Glomerular visceral epithelial cell (primary cell): ENCODE data around the gene USP37.

Experiments
- DNase-seq: peaks from one replicate; pipeline ENCODE4 v3.0.0-alpha.2; 2016; ENCODE audit errors: extremely low spot score

Gene USP37, protein sequence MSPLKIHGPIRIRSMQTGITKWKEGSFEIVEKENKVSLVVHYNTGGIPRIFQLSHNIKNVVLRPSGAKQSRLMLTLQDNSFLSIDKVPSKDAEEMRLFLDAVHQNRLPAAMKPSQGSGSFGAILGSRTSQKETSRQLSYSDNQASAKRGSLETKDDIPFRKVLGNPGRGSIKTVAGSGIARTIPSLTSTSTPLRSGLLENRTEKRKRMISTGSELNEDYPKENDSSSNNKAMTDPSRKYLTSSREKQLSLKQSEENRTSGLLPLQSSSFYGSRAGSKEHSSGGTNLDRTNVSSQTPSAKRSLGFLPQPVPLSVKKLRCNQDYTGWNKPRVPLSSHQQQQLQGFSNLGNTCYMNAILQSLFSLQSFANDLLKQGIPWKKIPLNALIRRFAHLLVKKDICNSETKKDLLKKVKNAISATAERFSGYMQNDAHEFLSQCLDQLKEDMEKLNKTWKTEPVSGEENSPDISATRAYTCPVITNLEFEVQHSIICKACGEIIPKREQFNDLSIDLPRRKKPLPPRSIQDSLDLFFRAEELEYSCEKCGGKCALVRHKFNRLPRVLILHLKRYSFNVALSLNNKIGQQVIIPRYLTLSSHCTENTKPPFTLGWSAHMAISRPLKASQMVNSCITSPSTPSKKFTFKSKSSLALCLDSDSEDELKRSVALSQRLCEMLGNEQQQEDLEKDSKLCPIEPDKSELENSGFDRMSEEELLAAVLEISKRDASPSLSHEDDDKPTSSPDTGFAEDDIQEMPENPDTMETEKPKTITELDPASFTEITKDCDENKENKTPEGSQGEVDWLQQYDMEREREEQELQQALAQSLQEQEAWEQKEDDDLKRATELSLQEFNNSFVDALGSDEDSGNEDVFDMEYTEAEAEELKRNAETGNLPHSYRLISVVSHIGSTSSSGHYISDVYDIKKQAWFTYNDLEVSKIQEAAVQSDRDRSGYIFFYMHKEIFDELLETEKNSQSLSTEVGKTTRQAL

GRCh38 chr2:218568190-218569037, at the start of gene USP37, which contains the start of gene CNOT9:
Gene USP37 (minus strand): TSS chr2:218568351. CDS start chr2:218558653, 9,698 bp downstream.
Gene CNOT9 (plus strand): TSS chr2:218568839. CDS start chr2:218568955, 116 bp downstream.
- peak; percentile 99 for DNase-seq

DNA sequence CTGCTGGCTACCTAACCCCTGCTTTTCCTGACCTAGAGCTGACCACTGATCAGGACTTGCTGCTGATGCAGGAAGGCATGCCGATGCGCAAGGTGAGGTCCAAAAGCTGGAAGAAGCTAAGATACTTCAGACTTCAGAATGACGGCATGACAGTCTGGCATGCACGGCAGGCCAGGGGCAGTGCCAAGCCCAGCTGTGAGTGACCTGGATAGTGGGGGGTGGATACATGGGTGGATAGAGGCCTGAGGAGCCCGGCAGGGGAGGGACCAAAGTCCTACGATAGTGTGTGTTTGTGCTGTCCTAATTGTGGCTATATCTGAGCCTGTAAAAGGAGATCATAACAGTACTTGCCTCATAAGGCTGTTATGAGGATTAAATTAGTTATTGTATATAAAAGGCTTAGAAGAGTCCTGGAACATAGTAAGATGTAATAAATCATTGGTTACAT, 47.7 kb upstream of the USP37 start:
- no peak for DNase-seq

DNA sequence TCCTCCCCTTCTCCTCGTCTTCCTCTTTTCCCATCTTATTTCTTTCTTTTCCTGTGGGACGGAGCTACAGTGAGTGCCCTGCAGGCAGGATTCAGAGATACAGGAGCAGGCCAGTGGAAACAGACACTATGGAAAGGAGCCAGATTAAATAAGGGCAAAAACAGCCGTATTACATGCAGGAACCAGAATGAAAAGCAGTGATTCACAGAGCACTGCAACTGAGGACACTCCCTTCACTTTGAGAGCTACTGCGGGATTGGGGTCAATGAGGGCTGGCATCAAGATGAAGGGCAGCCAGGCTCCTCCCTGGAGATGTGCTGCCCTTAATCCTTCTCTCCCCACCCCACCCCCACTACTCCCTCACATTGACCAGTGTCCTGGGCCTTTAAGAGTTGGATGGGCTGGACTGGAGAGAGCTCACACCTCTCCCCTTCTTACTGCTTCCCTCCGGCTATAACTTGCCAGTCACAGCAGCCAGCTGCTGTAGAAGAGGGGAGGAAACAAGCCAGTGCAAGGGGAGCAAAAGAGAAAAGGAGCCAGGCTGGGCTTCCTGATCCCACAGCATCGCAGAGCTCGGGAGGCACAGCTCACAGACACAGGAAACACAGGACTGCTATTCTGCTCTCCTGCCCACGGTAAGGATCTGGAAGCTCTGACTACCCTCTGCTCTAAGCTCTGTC, 39.4 kb upstream of the USP37 start, which contains the start of gene PLCD4:
TSS of gene PLCD4 (plus strand) at position 464 of the 680 bp plus-strand sequence. CDS start 7,841 bp downstream, outside the sequence.
- DNase-seq: peak; percentile 81

DNA sequence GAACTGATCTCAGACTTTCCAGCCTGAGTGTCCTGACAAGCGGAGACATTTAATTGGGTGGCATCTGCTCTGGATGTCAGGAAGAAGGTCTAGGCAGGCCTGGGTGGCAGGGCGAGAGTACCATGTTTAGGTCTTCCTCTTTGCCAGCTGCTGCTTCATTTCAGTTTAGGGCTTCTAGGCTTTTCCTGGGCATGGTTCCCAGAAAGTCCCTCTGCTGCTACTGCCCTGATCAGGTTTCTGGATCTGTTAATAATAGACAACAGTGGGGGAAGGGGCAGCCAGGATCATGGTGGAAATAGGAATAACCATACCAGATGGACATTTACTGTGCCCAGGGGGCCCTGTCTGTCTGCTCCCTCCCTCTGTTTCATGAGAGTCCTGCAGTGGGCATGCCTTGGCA, 37.3 kb upstream of the USP37 start:
- peak; percentile 45 for DNase-seq

GRCh38 chr2:218585541-218585940, 17.4 kb upstream of the USP37 start:
- DNase-seq: no peak

- DNase-seq: no peak
Measured at GRCh38 chr2:218583983-218584850, 16.1 kb upstream of the USP37 start.

GRCh38 chr2:218582076-218582475, 13.9 kb upstream of the USP37 start:
- peak; percentile 87 for DNase-seq

GRCh38 chr2:218578272-218578877, 10.2 kb upstream of the USP37 start:
- no peak for DNase-seq

DNA sequence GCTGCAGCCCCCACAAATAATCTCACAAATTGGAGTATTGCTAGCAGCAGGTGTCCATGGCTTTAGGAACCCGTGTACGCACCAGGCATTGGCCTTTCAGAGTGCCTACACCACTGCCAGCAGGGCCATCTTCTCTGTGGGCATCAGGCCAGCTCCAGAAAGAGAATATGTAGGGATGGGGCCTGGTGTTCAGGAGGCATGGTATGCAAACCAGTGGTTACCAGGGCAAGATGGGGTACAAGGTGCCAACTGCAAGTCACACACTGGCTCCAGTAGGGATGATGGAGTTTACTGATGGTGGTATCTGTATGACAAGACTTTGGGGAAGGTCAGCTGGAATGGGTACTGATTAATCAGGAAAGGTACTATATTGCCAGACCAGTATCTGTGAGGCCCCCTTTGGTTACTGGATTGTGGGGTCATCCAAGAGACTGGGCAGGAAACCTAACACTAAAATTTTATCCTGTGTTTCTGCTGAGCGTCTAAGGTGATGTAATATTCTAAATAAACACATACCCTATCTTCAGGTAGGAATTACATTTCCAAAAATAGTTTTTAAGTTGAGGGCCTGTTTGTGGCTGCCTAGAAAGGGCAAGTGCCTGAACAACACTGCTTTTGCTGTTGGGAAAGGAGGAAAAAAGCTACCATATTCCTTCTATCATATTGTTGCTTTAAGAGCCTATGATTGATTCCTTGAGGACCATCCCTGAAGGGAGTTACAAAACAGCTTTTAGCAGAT, 9.5 kb upstream of the USP37 start:
- no peak for DNase-seq

DNA sequence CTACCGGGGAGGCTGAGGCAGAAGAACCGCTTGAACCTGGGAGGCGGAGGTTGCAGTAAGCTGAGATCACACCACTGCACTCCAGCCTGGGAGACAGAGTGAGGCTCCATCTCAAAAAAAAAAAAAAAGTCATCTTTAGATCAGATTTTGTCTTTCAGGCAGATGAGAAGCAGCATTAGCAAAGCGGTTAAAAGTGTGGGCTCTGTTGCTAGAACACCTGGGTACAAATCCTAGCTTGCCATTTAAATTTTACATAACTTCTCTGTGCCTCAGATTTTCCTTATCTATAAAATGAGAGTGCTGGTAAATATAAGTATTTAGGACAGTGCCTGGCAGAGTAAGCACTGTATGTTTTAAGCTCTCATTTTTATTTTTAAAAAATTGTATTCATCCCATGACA, 8.7 kb upstream of the USP37 start:
- no peak for DNase-seq

DNA sequence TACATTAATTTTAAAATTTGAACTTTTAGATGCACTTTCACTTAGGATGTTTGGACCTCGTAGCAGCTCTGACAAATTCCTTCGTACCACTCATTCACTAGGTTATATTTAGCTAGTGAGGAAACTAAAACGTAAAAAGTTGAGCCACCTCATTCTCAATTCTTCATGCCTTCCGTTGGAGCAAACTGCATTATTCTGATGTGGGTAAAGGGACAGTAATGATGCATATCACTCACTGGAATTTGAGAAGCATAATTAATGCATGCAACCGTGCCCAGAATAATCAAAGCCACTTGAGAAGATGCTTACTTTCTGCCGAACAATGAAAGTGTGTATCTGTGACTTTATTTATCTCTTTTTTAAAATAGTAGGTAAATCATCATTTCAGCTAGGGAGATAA, 2.7 kb upstream of the USP37 start:
- no peak for DNase-seq

DNA sequence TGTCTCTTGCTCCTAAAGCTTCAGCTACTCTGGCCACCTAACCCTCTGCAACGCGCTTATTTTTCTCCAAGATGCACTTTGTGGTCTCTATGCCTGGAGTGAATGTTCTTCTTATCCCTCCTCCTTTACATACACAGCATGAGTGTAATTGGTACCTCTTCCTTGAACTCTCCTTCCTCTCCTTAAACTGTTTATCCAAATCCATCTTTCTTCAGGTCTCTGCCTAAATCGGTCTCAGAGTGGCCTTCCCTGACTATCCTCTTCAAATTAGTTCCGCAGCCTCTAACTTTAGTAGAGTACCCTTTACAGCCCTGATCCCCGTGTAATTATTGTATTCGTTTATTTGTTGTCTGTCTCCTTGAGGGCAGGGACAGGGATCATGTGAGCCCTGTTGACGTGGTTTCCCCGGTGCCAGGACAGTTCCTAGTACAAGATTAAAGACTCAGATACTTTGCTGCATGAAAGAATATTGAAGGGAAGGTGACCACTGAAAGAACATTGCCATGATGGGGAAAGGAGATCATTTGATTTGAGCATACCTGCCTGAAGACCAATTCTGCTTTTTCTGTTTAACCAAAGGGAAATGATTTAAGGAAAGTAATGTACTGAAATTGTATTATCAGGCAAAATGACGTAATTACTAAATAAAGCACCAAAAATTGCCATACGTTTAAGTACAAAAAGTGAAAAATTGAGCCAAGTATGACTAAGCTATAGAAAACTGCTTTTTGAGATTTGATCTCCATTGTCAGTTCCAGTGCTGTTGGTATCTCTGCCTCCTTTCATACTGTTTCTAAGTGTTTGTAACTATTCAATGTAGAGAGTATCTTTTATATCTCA, 1.7 kb upstream of the USP37 start:
- peak; percentile 35 for DNase-seq

DNA sequence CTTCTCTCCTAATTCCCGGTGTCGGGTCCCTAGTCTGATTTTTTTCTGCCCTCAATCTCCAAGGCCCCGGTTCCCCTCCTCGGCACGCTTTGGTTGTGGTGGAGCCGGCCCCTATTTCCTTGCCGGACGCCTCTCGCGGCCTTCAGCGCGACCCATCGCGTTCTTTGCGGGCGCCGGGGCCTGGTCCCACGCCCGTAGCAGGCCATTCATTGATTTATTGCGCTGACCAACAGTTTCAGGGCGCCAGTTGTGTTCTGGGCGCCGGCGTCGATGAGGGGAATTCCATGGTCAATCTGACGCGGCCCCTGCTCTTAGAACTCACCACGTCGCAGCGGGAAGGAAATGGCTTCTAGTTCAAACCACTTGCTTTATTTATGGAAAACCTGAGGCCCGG, 884 bp upstream of the USP37 start:
- DNase-seq: peak; percentile 74

GRCh38 chr2:218567797-218568189, 358 bp downstream of the USP37 start:
- no peak for DNase-seq

GRCh38 chr2:218566296-218566695, 1.9 kb downstream of the USP37 start:
- DNase-seq: no peak

- no peak for DNase-seq
Measured at GRCh38 chr2:218564056-218564455, 4.1 kb downstream of the USP37 start.

DNA sequence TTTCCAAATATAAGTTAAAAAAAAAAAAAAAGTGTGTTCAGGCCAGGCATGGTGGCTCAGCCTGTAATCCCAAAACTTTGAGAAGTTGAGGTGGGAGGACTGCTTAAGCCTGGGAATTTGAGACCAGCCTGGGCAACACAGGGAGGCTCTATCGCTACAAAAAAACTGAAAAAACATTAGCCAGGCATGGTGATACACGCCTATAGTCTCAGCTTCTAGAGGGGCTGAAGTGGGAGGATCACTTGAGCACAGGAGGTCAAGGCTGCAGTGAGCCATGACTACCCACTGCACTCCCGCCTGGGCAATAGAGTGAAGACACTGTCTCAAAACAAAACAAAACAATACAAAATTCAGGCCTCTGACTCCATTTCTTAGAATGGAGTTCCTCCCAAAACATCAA, 9.2 kb downstream of the USP37 start:
- DNase-seq: no peak

DNA sequence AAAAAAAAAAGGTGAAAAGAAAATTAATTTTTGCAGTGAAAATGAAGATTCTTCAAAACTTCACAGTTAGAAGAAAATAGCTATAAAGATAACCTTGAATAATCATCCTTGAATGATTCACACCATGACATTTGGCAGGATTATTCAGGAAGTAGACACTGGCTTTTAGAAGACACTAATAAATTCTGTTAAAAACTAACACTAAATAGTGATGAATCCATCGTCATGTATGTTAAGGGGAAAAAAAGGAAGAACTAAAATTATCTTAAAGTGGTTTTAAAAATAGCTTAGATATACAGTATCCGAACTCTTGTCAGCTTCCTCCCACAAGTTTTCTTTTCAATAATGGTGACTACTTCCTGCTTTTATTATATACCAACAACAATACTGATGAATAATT, 10.2 kb downstream of the USP37 start:
- DNase-seq: no peak
